ENCODE data around the gene OR10J1.
"Not testable (repeated sequence)": the region's sequence is repeated elsewhere in the genome, so short reads cannot be mapped to it uniquely, and the experiment has no call there.

Gene OR10J1, protein sequence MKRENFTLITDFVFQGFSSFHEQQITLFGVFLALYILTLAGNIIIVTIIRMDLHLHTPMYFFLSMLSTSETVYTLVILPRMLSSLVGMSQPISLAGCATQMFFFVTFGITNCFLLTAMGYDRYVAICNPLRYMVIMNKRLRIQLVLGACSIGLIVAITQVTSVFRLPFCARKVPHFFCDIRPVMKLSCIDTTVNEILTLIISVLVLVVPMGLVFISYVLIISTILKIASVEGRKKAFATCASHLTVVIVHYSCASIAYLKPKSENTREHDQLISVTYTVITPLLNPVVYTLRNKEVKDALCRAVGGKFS

GRCh38 chr1:159439422-159439821 is at the start of gene OR10J1:
OR10J1 (plus strand) TSS chr1:159439722; CDS start chr1:159439792, 70 bp downstream.
- no peak for DNase-seq (ENCODE audit: low read depth)

- no peak for DNase-seq (ENCODE audit: low read depth)
Observed at GRCh38 chr1:159406821-159407220, 32.7 kb upstream of the OR10J1 start.

GRCh38 chr1:159408862-159409400 is 30.6 kb upstream of the OR10J1 start:
- no peak for DNase-seq (ENCODE audit: low read depth)

GRCh38 chr1:159421821-159422220 is 17.7 kb upstream of the OR10J1 start:
- DNase-seq (ENCODE audit: low read depth) = no peak

DNA sequence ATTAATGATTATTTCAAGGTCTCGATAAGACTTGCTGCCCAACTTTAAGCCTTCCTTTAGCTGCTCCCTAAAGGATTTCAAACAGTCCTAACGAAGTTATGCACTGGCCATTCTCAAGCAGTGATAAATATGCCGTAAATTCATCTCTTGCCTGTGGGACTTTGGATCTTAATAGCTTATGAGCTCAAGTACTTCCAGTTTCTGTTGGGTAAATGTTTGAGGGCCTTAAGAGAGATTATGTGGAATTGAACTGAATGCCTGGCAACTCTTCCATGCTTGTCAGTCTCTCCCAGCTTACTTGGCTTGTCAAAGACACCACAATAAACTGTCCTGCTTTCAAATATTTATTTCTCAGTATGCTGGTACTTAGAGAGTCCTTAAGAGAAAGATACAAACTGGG is 11.0 kb upstream of the OR10J1 start:
- no peak for DNase-seq (ENCODE audit: low read depth)

- no peak for DNase-seq (ENCODE audit: low read depth)
Observed at GRCh38 chr1:159429074-159429861, 10.3 kb upstream of the OR10J1 start.

DNA sequence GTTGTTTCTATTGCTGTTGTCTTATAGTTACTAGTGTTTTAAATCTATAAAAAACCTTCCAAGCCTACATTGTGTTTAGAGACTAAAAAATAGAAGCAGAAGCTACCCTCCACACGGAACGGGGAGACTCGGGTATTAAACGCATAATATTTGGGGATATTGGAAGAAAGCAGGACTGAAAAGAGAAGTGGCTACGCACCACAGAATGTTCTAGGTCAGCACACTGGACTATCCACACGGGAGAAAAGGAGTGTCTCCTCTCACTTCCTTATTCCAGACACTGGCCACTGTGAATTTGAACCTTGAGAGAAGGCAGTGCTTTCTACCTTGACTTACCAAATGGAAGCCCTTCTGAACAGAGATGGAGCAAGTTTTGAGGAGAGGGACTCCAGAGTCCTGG is 8.5 kb upstream of the OR10J1 start:
- no peak for DNase-seq (ENCODE audit: low read depth)

GRCh38 chr1:159431904-159432303 is 7.6 kb upstream of the OR10J1 start, which contains the start of gene OR10J4:
OR10J4 (plus strand) TSS chr1:159432204.
- DNase-seq (ENCODE audit: low read depth) = no peak

DNA sequence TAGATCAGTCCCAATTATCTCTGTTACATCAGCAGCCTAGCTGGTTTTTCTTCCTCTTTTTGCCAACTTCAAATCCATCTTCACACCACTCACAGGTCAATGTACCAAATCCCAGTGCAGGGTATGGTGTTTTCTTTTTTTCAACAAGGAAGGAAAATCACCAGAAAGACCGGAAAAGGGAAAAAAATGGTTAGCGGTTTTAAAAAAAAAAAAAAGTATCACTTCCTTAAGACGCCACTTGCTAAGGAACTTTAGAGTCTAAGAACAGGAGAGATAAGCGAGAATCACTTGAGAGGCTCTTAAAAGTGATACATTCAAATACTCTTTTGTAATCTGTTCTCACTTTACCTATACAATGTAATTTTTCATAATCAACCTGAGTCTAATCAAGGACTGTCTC is 3.1 kb upstream of the OR10J1 start:
- DNase-seq (ENCODE audit: low read depth) = no peak

DNA sequence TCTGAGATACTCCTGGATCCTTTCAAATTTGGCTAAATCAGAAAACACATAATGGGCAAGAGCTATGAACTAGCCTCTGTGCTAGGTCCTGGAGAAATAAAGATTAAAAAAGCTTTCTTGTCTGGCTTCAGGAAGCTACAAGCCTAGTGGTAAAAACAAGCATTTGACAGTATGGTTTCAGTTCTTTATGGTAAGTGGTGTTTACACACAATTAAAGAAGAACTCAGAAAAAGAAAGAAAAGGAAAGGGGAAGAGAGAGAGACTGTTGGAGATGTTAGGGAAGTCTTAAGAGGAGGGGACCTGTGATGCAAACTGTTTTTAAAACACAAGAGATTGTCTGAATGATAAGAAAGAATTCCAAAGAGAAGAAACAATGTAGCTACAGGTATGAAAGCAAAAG is 1.8 kb downstream of the OR10J1 start:
- no peak for DNase-seq (ENCODE audit: low read depth)

DNA sequence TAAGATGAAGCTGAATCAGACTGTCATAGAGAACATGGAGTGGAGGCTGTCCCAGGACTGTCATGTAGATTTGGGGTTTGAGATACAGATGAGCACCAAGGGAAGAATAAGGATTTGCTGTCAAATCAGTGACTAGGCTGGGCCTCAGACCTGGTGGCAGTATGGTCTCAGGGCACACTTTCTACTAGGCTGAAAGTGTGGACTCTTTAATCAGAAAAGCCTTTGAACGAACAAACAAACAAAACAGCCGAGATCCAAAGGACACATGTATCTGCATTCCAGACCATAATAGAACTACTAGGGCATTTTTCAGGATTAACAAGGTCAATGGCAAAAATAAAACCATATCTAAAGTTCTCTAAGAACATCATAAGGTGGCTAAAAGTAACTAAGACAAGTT is 2.9 kb downstream of the OR10J1 start:
- no peak for DNase-seq (ENCODE audit: low read depth)

DNA sequence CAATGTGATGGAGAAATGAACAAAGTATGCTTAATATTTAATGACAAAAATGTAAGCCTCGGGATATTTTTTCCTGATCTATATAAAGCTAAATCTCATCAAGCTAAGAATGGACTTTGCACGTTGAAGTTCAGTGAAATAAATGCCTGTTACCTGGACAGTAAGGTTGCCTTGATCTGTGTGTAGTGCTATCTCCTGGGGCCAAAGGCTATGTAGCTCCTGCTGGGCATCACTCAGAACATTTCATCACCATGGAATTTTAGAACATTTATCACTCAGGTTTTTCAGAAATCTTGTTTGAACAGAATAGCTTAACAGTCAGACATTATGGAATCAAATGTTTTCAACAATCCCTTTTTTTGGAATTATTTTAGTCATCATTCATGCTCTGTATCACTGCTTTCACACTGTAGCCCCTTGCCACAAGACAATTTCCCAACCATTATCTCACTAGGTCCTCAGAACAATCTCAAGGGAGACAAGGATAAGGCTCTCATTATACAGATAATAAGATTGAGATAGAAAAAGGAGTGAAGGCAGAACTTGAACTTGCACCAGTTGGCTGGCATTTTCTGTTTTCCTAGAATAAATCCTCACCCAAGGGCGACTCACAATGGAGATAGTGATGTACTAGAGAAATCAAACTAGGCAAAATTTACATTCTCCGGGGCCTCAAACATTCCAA is 3.7 kb downstream of the OR10J1 start:
- DNase-seq (ENCODE audit: low read depth) = no peak

DNA sequence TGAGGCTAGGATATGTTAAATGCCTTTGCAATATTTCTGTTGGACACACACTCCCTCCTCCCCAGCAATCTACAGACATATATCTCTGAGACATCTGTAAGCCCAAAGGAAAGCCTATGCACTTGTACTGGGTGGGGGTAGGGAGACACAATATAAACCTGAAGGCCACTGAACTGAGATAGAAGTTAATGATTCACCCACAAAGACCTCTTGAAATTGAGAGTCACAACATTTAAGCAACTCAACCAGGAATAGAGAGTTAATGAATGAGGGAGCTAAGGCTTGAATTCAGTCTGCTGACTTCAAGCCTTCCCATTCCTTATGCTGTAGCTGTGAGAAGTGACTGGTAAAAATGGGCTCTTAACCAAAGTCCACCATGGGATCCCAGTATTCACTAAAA is 5.0 kb downstream of the OR10J1 start:
- DNase-seq (ENCODE audit: low read depth) = no peak

DNA sequence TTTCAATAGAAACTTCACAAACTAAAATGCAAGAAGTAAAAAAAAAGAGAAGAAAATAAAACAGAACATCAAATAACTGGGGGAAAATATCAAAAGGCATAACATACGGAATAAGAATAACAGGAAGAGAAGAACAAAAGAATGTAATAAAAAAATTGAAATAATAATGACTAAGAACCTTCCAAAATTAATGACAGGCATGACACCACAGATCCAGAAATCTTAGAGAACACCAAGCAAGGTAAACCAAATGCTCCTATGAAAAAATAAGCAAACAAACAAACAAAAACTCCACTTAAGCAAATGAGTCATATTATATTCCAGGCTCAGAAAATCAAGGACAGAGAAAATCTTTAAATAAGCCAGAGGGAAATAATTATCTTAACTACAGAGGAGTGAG is 8.7 kb downstream of the OR10J1 start:
- DNase-seq (ENCODE audit: low read depth) = no peak

DNA sequence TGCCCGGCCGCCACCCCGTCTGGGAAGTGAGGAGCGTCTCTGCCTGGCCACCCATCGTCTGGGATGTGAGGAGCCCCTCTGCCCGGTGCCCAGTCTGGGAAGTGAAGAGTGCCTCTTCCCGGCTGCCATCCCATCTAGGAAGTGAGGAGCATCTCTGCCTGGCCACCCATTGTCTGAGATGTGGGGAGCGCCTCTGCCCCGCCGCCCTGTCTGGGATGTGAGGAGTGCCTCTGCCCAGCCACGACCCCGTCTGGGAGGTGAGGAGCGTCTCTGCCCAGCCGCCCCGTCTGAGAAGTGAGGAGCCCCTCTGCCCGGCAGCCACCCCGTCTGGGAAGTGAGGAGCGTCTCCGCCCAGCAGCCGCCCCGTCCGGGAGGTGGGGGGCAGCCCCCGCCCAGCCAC is 10.1 kb downstream of the OR10J1 start:
- DNase-seq (ENCODE audit: low read depth) = not testable (repeated sequence)

DNA sequence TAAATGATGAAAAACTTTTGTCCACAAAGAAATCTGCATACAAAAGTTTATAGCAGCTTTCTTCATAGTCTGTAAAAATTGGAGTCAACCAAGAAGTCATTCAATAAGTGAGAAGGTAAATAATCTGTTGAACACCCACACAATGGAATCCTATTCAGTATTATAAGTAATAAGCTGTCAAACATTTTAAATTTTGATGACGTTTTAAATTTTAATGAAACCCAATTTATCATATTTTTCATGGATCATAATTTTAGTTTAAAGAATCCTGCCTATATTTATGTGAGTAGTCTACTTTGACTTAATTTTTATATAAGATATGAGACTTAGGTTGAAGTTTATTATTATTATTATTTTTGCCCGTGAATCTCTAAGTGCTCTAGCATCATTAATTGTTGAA is 20.0 kb downstream of the OR10J1 start:
- DNase-seq (ENCODE audit: low read depth) = no peak

- DNase-seq (ENCODE audit: low read depth) = no peak
Observed at GRCh38 chr1:159465191-159465603, 25.7 kb downstream of the OR10J1 start.

- DNase-seq (ENCODE audit: low read depth) = no peak
Observed at GRCh38 chr1:159468321-159468720, 28.8 kb downstream of the OR10J1 start.

DNA sequence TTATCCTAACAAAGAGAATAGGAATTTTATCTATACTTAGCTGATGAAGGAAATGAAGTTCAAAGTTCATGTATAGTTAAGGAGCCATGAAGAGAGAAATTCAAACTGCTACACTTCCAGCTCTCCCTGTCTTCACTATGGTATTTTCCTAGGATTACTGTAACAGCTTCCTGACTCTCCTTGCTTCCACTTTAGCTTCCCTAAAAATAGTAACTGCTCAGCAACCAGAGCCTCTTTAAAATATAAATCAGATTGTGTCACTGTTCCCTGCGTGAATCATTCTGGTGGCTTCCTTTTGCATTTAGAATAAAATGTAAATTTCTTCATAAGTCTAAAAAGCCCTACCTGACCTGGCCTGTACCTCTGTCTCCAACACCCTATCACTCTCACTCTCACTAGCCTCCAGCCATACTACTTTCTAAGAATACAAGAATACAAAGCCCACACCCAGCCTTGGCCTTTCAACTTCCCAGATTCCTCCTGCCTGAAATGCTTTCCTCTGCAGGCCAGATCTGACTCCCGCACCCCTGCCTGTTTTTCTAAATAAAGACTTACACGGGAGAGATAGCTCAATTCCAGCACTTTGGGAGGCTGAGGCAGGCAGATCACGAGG is 30.5 kb downstream of the OR10J1 start:
- DNase-seq (ENCODE audit: low read depth) = no peak

- DNase-seq (ENCODE audit: low read depth) = no peak
Observed at GRCh38 chr1:159473335-159473734, 33.8 kb downstream of the OR10J1 start.

DNA sequence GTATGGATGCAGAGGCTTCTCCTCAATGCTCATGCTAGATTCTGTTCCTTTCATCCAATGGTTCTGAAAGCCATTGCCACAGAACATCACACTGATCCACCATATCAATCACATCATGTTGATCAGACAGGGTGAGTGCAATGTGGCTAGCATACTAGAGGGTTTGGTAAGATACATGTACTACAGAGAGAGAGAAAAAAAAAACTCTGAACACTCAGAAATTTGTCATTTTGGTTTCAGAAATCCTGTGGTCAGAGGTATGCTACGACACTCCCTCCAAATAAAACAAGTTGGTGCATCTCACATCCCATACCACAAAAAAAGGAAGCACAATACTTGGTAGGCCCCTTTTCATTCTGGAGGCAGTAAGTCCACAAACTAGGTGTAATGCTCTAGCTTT is 35.4 kb downstream of the OR10J1 start:
- DNase-seq (ENCODE audit: low read depth) = no peak

DNA sequence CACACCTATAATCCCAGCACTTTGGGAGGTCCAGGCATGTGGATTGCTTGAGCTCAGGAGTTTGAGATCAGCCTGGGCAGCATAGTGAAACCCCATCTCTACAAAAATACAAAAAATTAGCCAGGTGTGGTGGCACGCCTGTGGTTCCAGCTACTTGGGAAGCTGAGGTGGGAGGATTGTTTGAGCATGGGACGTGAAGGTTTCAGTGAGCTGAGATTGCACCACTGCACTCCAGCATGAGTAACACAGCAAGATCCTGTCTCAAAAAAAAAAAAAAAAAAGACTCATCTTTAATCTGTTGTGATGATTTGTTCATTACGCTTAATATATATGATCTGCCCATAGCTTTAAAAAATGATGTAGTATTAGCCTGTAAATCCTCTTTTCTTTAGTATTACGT is 44.0 kb downstream of the OR10J1 start:
- DNase-seq (ENCODE audit: low read depth) = no peak

Measured in fibroblast of gingiva (primary cell).